Measurements from ENCODE around the gene IRF6.

GRCh38 chr1:209755256-209755655 lies 50.7 kb downstream of the IRF6 start:
- TF ChIP-seq, protein P1, sequence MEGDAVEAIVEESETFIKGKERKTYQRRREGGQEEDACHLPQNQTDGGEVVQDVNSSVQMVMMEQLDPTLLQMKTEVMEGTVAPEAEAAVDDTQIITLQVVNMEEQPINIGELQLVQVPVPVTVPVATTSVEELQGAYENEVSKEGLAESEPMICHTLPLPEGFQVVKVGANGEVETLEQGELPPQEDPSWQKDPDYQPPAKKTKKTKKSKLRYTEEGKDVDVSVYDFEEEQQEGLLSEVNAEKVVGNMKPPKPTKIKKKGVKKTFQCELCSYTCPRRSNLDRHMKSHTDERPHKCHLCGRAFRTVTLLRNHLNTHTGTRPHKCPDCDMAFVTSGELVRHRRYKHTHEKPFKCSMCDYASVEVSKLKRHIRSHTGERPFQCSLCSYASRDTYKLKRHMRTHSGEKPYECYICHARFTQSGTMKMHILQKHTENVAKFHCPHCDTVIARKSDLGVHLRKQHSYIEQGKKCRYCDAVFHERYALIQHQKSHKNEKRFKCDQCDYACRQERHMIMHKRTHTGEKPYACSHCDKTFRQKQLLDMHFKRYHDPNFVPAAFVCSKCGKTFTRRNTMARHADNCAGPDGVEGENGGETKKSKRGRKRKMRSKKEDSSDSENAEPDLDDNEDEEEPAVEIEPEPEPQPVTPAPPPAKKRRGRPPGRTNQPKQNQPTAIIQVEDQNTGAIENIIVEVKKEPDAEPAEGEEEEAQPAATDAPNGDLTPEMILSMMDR (IDR thresholded peaks at IDR 0.05 in 2 of 3, conservative IDR thresholded peaks at IDR 0.05 in 1 of 3; ENCODE audit: borderline replicate concordance in 1 of 3, insufficient read depth in 1 of 3, low read depth in 2 of 3, low read length in 2 of 3), result no peak
- TF ChIP-seq ZFX (IDR thresholded peaks at IDR 0.05) (no peak), EGR1 (IDR thresholded peaks at IDR 0.05; ENCODE audit: low read depth) (no peak), JUND (IDR thresholded peaks at IDR 0.05) (no peak), EZH2 (IDR thresholded peaks at IDR 0.05) (no peak), POLR2A (IDR thresholded peaks at IDR 0.05; ENCODE audit: borderline replicate concordance, extremely low read depth, insufficient read depth, insufficient read length) (no peak), TCF7L2 (IDR thresholded peaks at IDR 0.05; ENCODE audit: borderline replicate concordance, extremely low read depth, insufficient read depth, insufficient read length) (no peak), RAD21 (IDR thresholded peaks at IDR 0.05; ENCODE audit: low read depth) (no peak), SIN3A (IDR thresholded peaks at IDR 0.05; ENCODE audit: low read depth) (no peak), YY1 (IDR thresholded peaks at IDR 0.05; ENCODE audit: extremely low read depth, insufficient replicate concordance, low read depth, low read length) (no peak), SP1 (IDR thresholded peaks at IDR 0.05; ENCODE audit: low read depth) (no peak), CEBPB (IDR thresholded peaks at IDR 0.05; ENCODE audit: low read depth) (no peak), FOSL1 (IDR thresholded peaks at IDR 0.05; ENCODE audit: low read depth) (no peak)
